Smooth muscle cell (in vitro differentiated cells): ENCODE results near the gene GAD2. TPM values are rescaled to one million over a fixed set of nuclear protein-coding genes. Genes with fewer than 3 reads are reported as not detected.
A peak's percentile ranks its signal among the peaks of the same experiment; 100 is the strongest.

ENCODE experiments used
- DNase-seq: peaks from one replicate; lab custom pipeline; 2025; ENCODE audit not compliant: unreplicated experiment; lab: John Stamatoyannopoulos, UW
- H2AFZ ChIP-seq: fragments of 200-600 bp; sonication (generic); 2 replicates; pipeline ENCODE4 v1.6.0; 2016; ENCODE audit warnings: antibody characterized with exemption, low read depth, mild to moderate bottlenecking
- H3F3A ChIP-seq: fragments of 200-600 bp; sonication (generic); 2 replicates; pipeline ENCODE4 v1.6.0; 2017; ENCODE audit warnings: antibody characterized with exemption, low read depth
- H3K27ac ChIP-seq: fragments of 200-600 bp; sonication (generic); 2 replicates; pipeline ENCODE4 v1.5.1; 2016; ENCODE audit warnings: low read depth, mild to moderate bottlenecking
- H3K27me3 ChIP-seq: fragments of 200-600 bp; sonication (generic); 2 replicates; pipeline ENCODE4 v1.6.1; 2016; ENCODE audit warnings: low read depth, mild to moderate bottlenecking
- H3K36me3 ChIP-seq: fragments of 200-600 bp; sonication (generic); 2 replicates; pipeline ENCODE4 v1.5.1; 2016; ENCODE audit warnings: low read depth
- H3K4me1 ChIP-seq: fragments of 200-600 bp; sonication (generic); 2 replicates; pipeline ENCODE4 v1.5.1; 2016; ENCODE audit warnings: low read depth
- H3K4me2 ChIP-seq: fragments of 200-600 bp; sonication (generic); 2 replicates; pipeline ENCODE4 v1.6.0; 2016; ENCODE audit warnings: mild to moderate bottlenecking
- H3K4me3 ChIP-seq: fragments of 200-600 bp; sonication (generic); 2 replicates; pipeline ENCODE4 v1.5.1; 2016; ENCODE audit warnings: mild to moderate bottlenecking
- H3K79me2 ChIP-seq: fragments of 200-600 bp; sonication (generic); 2 replicates; pipeline ENCODE4 v1.6.0; 2016; ENCODE audit warnings: low read depth, mild to moderate bottlenecking
- H3K9ac ChIP-seq: fragments of 200-600 bp; sonication (generic); 2 replicates; pipeline ENCODE4 v1.6.0; 2016; ENCODE audit warnings: low read depth
- H3K9me3 ChIP-seq: fragments of 200-600 bp; sonication (generic); replicated peaks from 2 replicates; pipeline ENCODE4 v1.5.1; 2016; ENCODE audit warnings: low read depth
- H4K20me1 ChIP-seq: fragments of 200-600 bp; sonication (generic); 2 replicates; pipeline ENCODE4 v1.6.0; 2016; ENCODE audit warnings: low read depth
- WGBS: methylation state at CpG from one replicate; pipeline ENCODE4 v1.1.7; 2016; ENCODE audit warnings: low lambda C conversion rate; 5-methylcytosine and 5-hydroxymethylcytosine counted together
- polyA plus RNA-seq: library from polyadenylated mRNA; unstranded; fragments of >200 nt; fragmentation: Nextera tagmentation; extraction: Ambion mirVana; gene quantifications from 2 replicates; pipeline ENCODE4 v1.2.1, GENCODE V29; 2016
- total RNA-seq: library from RNA; depleted of rRNA; stranded (reverse); fragments of >200 nt; gene quantifications from 2 replicates; pipeline ENCODE4 v1.2.3, GENCODE V29; 2014
- TF ChIP-seq, protein P1 (sequence below): fragments of 200-600 bp; sonication (generic); IDR thresholded peaks from 2 replicates; pipeline ENCODE4 v1.5.1; 2017; ENCODE audit warnings: borderline replicate concordance, mild to moderate bottlenecking, antibody characterized with exemption; ENCODE audit not compliant: insufficient read depth, poor library complexity, severe bottlenecking

The GAD2 gene
- total RNA-seq (not detected in 2 replicates), polyA plus RNA-seq (not detected in 2 replicates)

GRCh38 chr10:26216585-26217395 is at the start of gene GAD2:
TSS of gene GAD2 (plus strand) at chr10:26216774. CDS start at chr10:26216810, 36 bp downstream.
- Histone ChIP-seq H2AFZ (no peak within 1 kb of the TSS), H3K27me3 (peaks cover 100% of the 10 kb centered on the region), H3K36me3 (no peaks in the 10 kb centered on the region), H3K4me2 (peak within 1 kb of the TSS; percentile 81), H3K79me2 (no peaks in the 10 kb centered on the region), H4K20me1 (no peaks in the 10 kb centered on the region), H3K4me1 (peaks cover 33% of the 10 kb centered on the region), H3F3A (no peaks in the 10 kb centered on the region), H3K27ac (no peak within 1 kb of the TSS), H3K4me3 (peak within 1 kb of the TSS; percentile 32), H3K9ac (no peak within 1 kb of the TSS), H3K9me3 (no peaks in the 10 kb centered on the region)
- 5% methylated on average over 56 of the region's 60 CpGs for WGBS
- no peak for DNase-seq
- TF ChIP-seq, protein P1, sequence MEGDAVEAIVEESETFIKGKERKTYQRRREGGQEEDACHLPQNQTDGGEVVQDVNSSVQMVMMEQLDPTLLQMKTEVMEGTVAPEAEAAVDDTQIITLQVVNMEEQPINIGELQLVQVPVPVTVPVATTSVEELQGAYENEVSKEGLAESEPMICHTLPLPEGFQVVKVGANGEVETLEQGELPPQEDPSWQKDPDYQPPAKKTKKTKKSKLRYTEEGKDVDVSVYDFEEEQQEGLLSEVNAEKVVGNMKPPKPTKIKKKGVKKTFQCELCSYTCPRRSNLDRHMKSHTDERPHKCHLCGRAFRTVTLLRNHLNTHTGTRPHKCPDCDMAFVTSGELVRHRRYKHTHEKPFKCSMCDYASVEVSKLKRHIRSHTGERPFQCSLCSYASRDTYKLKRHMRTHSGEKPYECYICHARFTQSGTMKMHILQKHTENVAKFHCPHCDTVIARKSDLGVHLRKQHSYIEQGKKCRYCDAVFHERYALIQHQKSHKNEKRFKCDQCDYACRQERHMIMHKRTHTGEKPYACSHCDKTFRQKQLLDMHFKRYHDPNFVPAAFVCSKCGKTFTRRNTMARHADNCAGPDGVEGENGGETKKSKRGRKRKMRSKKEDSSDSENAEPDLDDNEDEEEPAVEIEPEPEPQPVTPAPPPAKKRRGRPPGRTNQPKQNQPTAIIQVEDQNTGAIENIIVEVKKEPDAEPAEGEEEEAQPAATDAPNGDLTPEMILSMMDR: no peak

DNA sequence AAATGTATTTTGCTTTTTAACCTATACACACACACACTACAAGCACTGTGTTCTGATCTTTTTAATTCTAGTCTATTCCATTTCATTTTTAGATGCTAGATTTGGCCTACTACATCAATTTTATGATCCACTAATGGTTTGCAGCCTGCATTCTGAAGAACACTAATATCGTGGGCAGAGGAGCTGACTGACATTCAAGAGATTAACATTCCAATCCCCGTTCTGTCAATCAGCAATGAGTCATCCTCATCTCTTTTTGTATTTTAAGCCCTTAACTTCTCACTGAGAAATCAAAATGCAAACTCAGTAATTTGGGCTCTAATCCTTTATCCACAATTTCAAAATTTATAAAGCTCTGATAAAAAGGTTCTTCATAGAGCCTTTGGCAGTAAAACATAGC is 47.1 kb upstream of the GAD2 start:
- H3K9me3 ChIP-seq: no peaks in the 10 kb centered on the region
- H3K36me3 ChIP-seq: no peaks in the 10 kb centered on the region
- H3K79me2 ChIP-seq: no peaks in the 10 kb centered on the region
- DNase-seq: no peak
- H3K27me3 ChIP-seq: no peaks in the 10 kb centered on the region
- WGBS: 8% methylated on average over 2 of the region's 2 CpGs
- no peak overlapping the region for H3K4me3 ChIP-seq
- TF ChIP-seq, protein P1: no peak
- no peak overlapping the region for H3K9ac ChIP-seq
- H3K4me2 ChIP-seq: no peak overlapping the region
- H3F3A ChIP-seq: no peaks in the 10 kb centered on the region
- H2AFZ ChIP-seq: no peak overlapping the region
- H3K27ac ChIP-seq: no peak overlapping the region
- H4K20me1 ChIP-seq: no peaks in the 10 kb centered on the region
- H3K4me1 ChIP-seq: peaks cover 6% of the 10 kb centered on the region

DNA sequence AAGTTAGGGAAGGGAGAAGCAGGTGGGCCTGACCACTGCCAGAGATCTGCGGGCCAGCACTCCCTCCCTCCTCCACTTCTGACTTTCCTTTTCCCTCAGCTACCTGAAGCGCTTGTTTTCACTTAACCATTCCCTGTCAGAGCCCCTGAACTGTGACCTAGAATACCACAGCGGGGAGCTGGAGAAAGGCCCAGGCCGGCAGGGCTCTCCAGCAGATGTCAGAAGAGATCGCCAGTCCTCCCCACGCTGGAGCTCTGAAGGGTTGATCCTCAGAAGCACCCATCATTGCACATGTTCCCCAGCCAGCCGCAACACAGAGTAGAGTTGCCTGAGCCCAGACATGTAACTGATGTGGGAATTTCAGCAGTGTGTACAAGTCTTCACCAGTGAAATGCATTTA is 44.4 kb upstream of the GAD2 start:
- Histone ChIP-seq H3K9ac (no peak overlapping the region), H3K36me3 (no peaks in the 10 kb centered on the region)
- WGBS: 63% methylated on average over 7 of the region's 7 CpGs

More for the DNA sequence above, 44.4 kb upstream of the GAD2 start:
- H3K27ac ChIP-seq: no peak overlapping the region
- H3K4me2 ChIP-seq: no peak overlapping the region
- no peak for DNase-seq
- H4K20me1 ChIP-seq: no peaks in the 10 kb centered on the region
- H3K4me1 ChIP-seq: peaks cover 6% of the 10 kb centered on the region
- H2AFZ ChIP-seq: no peak overlapping the region
- TF ChIP-seq, protein P1: no peak
- no peaks in the 10 kb centered on the region for H3K27me3 ChIP-seq
- no peaks in the 10 kb centered on the region for H3F3A ChIP-seq
- H3K4me3 ChIP-seq: no peak overlapping the region
- H3K9me3 ChIP-seq: no peaks in the 10 kb centered on the region
- no peaks in the 10 kb centered on the region for H3K79me2 ChIP-seq
